Suprapubic skin (tissue), 3 donors: ENCODE results near the gene EPHB6.

Experiments used
- CTCF ChIP-seq, 2 donors: fragments of 200-600 bp in 1 of 2; fragments of 450-650 bp in 1 of 2; sonication (generic) in 1 of 2; IDR thresholded peaks; one replicate each; pipeline ENCODE4 v1.5.1; 2016 to 2019; ENCODE audit warnings: antibody characterized with exemption in 2 of 2, mild to moderate bottlenecking in 1 of 2, moderate library complexity in 1 of 2
- EP300 ChIP-seq: sonication (generic); formaldehyde crosslinking; IDR thresholded peaks from one replicate; pipeline ENCODE4 v1.6.1; 2017; ENCODE audit warnings: antibody characterized with exemption

GRCh38 chr7:142807855-142808460 lies 46.9 kb upstream of the EPHB6 start:
- TF ChIP-seq CTCF (IDR thresholded peaks at IDR 0.05) = no peak
- no peak for TF ChIP-seq EP300
